Stimulated activated CD8-positive, alpha-beta memory T cell treated with anti-CD3 and anti-CD28 coated beads, Interleukin-2, amount 100 ng/mL, for 48 hours (primary cell): ENCODE data around the gene AFG1L.
"Not testable (repeated sequence)": the region's sequence is repeated elsewhere in the genome, so short reads cannot be mapped to it uniquely, and the experiment has no call there.

Source experiments
- DNase-seq, 2 donors: peaks; one replicate each; pipeline ENCODE4 v3.0.0-alpha.2; 2020; ENCODE audit warnings: low read depth in 2 of 2

AFG1L gene

GRCh38 chr6:108350528-108350927 is 55.7 kb downstream of the AFG1L start:
- DNase-seq = no peak

DNA sequence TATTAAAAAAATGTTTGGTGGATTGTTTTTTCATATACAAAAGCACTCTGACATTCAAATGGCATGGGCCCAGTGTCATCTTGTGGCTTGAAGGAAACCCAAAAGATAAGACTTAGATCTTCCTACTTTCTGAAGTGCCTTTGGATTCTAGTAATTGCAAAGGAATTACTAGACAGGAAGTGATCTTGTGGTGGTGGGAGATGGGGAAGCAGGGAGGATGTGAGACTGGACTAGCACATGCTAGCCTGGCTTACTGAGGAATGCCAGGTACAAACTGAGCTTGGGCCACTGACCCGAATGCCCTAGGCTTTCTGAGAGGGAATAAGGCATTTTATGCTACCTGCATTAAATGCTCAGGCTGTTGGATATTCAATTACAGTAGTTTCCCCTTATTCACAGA is 59.0 kb downstream of the AFG1L start:
- DNase-seq = no peak

DNA sequence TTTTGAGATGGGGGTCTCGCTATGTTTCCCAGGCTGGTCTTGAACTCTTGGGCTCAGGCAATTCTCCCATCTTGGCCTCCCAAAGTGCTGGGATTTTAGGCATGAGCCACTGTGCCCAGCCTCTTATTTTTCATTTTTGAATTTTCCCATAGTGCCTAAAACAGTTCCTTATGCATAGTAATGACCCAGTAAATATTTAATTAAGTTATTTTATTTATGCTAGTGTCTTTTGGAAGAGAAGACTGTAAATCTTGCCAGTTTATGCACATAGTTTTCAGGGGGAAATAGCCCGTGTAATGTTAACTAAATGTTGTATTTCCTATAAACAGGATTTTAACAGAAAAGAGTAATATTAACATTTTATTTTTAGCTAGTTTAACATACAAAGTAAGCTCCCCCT is 60.3 kb downstream of the AFG1L start:
- DNase-seq = no peak

- no peak for DNase-seq
Measured at GRCh38 chr6:108355890-108356289, 61.0 kb downstream of the AFG1L start.

- no peak for DNase-seq
Measured at GRCh38 chr6:108359901-108360882, 65.3 kb downstream of the AFG1L start.

DNA sequence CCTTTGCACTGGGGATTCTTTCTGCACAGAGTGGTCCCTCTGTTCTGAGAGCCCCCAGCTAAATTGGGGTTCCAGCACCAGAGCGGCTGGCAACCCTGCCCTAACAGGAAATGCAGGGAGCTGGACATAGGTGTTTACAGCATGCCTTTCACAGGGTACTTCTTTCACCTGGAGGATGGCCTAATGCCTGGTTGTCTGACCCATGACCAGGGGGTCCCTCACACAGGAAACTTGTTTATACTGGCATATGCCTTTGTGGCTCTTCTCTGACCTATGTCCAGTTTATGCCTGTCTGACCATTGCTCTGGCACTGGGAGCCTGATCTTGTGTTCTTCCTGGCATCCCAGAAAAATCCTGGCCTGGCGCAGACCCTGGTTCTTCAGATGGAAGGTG is 66.1 kb downstream of the AFG1L start:
- no peak for DNase-seq

DNA sequence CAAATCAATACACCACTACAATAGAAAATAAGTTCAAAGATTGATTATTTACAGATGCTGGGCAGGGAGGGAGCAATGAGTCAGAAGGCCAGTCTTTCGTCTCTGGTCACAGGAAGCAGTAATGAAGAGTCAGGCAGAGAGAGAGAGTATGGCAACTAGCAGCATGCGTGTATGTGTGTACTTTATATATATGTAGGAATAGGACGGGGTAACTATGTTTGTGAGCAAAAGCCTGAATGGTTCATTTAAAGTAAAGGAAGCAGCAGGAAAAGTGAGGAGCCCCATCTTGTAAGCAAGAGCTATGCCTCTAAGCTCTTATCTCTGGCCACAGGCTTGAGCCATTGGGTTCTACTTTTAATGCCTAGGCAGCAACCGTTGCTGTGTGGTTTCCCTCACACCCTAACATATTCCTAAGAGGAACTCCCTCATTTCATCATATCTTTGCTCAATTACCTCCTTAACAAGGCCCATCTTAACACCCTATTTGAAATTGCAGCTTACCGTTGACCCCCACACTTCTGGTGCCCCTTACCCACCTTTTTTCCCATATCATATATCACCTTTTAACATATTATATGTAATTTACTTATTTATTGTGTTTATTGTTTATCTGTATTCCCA is 66.6 kb downstream of the AFG1L start:
- DNase-seq = no peak

DNA sequence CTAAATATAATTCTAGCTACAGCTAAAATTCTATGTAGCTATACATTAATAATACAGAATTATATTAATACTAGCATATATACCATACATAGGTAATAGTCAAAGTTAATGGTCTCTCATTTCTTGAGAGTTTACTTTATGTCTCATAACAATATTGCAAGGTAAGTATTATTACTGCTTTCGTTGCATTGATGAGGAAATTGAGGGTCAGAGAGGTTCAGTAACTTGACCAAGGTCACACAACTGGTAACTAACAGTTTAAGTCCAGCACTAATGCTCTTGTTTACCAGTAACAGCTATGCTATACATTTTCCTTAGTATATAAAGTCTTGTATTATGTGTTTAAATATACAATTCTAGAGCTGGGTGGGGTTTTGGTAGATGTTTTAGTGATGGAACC is 67.6 kb downstream of the AFG1L start:
- no peak for DNase-seq

DNA sequence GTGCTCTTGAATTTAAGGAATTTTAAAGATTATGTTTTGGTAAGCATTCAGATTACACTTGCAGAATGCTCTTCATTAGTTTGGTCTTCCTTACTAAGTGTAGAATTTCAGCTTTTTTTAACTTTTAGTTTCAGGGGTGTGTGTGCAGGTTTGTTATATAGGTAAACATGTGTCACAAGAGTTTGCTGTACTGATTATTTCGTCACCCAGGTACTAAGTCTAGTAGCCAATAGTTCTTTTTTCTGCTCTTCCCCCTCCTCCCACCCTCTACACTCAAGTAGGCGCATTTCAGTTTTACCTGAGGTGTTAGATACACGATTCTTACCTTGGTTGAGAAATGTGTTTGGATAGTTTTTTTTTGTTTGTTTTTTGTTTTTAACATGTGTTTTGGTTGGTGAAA is 68.3 kb downstream of the AFG1L start:
- no peak for DNase-seq

DNA sequence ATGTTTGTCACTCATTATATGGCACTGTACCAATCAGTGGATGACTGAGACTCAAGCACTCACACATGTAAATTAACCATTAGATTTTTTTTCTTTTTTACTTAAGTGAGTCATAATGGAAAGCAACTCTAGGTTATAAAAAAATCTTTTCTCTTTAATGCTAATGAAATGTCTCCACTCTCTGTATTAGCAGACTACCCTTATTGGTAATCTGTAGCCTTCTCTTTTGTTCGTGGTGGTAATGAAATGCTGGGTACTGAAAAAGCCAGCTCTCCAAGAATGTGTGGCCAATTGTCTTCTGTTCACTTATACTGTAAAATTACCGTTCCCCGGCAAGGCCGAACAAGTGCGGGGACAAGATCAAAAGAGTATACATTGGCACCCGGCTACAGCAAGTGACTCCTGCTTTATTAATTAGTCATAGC is 69.0 kb downstream of the AFG1L start:
- no peak for DNase-seq

DNA sequence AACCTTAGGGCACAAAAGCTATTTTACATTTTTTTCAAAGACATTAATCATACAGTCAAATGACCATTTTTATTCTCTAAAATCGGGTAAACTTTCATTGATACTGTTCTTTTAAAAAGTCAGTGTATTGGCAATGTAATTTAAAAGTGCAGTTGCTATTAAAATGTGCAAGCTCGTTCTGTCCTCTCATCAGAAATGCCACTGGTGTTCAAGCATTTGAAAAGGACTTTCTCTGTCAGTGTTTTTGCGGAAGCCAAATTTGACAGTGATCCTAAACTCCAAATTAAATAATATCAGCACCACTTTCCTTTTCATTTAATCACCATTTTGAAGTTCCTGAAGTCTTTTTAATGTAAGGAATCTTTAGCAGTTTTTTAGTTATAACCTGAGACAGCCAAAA is 69.6 kb downstream of the AFG1L start:
- DNase-seq = no peak

DNA sequence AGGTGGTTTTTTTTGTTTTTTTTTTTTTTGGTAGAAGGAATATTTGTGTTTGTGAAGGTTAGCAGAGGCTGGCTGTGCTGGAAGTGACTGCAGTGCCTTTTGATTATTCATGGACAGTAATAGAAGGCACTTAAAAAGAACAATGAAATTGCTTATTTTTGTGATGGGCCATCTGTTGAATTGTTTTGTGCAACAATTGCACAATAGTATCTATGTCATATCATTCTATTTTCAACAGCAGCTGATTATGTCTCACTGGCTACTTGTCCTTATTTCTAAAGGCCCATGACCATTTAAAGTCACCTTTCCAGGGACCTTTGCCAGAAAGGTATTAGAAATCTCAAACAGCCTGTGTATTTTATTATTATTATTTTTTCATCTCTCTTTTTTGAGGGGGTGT is 70.6 kb downstream of the AFG1L start:
- no peak for DNase-seq

DNA sequence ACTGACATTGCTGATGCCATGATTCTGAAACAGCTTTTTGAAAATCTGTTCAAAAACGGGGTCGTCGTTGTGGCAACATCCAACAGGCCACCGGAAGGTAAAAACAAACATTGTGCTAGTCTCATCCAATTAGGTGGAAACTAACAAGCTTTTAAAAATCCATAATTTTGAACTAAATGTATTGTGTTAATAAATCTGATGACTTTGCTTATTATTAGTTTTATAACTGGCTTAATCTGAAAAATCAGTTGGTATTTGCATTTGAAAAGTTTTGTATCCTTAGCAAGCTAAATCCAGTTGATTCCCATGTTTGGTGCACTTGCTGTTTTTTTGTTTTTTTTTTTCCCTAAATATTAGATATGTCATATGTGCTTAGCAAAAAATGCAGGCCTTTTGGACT is 71.4 kb downstream of the AFG1L start:
- no peak for DNase-seq

GRCh38 chr6:108368431-108369030 is 73.7 kb downstream of the AFG1L start:
- DNase-seq = no peak

DNA sequence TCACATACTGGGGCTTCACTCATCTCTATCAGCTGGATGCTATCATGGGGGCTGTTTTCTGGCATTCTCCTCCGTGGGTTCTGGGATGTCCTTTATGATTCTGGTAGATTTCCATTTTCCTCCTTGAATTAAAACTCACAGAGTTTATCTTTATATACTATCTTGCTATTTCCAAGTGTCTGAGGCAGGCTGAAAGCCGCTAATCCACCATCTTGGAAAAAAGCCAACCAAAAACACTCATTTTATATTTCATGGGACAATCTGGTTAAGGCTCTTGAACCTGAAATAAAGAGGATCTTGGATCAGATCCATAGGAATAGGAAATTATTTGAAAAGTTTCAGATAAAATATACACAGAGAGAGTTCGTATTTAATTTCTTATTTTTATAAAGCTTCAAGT is 86.0 kb downstream of the AFG1L start:
- DNase-seq = no peak

DNA sequence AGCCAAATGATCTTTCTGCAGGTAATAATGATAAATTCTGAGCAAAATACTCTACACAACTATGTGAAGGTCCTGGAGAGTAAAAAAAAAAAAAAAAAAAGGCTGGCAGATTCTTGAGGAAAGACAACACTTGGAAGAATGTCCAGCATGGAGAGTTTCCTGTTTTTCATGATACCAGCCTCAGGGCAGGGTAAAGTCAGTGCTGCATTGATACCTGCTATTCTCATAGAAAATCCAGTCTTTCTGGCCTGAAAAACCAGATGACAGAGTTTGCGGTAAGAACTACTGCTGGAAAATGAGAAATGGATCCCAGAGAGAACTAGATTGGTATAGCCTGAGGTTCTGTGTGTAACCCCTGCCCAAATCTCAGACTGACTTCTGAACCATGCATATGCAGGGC is 89.1 kb downstream of the AFG1L start:
- DNase-seq = no peak

DNA sequence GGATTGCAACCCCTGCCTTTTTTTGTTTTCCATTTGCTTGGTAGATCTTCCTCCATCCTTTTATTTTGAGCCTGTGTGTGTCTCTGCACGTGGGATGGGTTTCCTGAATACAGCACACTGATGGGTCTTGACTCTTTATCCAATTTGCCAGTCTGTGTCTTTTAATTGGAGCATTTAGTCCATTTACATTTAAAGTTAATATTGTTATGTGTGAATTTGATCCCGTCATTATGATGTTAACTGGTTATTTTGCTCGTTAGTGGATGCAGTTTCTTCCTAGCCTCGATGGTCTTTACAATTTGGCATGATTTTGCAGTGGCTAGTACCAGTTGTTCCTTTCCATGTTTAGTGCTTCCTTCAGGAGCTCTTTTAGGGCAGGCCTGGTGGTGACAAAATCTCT is 94.3 kb downstream of the AFG1L start:
- DNase-seq = not testable (repeated sequence)

GRCh38 chr6:108395297-108395696 is 100.4 kb downstream of the AFG1L start:
- no peak for DNase-seq

DNA sequence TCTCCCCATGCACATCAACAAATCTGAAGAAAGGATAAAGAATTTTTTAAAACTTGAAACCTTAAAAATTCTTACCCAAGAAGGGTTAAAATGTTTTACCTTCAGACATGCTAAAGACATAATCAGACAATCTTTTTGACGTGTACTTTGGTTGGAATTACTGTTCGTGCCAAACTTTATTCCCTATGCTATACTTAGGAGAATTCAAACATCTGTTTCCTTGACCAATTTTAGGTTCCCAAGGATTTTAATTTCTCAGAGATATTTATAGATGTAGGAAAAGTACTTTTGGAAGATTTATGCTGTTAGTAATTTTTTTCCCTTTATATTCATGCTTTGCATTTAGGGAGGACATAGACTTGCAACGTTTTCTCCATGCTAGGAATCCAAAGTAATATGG is 108.4 kb downstream of the AFG1L start:
- no peak for DNase-seq

DNA sequence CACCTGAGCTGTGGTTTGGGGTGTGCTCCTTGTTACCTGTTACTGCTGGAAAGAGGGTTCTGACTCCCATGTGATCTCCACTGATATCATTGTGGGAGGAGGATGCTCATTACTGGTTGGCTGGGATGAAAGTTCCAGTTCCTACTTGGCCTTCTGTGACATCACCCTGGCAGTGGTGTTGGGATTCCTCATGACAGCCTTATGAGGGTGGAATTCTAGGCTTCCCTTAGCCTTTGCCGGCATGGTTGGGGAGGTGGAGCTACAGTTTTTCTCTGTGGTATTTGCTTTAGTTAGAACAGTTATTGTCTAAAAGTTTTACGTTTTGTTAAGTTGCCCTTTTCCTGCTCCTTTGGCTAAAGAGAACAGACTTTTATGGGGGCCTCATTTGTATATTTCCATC is 112.1 kb downstream of the AFG1L start:
- DNase-seq = no peak

GRCh38 chr6:108407904-108408827 is 113.3 kb downstream of the AFG1L start:
- DNase-seq = no peak

GRCh38 chr6:108408861-108409260 is 114.0 kb downstream of the AFG1L start:
- no peak for DNase-seq
